ENCODE measurements around the gene XXYLT1. TPM values are rescaled to one million over a fixed set of nuclear protein-coding genes. Genes with fewer than 3 reads are reported as not detected.

Gene XXYLT1
- total RNA-seq, 1 experiment from 2014 or later = 29.2 TPM

DNA sequence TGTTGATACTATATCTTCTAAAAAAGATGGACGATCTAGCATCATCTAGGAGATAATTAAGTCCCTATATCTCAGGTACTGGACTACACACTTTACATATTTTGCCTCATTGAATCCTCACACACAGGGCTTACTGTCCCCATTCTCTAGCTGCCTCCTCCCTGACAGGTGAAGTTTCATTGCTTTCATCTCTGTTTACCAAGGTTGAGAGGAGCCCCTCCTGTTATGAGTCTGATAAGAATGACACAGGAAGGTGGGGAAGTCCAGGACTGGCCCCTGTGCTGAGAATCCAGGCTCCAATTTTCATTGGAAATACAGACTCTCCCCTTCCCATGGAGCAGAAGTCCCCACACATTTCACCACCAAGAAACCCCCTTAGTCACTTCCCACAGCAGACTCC is 105.2 kb downstream of the XXYLT1 start:
- no peaks in the 10 kb centered on the region for H3K9me3 Mint-ChIP-seq (ENCODE audit: low read depth, unreplicated experiment)

DNA sequence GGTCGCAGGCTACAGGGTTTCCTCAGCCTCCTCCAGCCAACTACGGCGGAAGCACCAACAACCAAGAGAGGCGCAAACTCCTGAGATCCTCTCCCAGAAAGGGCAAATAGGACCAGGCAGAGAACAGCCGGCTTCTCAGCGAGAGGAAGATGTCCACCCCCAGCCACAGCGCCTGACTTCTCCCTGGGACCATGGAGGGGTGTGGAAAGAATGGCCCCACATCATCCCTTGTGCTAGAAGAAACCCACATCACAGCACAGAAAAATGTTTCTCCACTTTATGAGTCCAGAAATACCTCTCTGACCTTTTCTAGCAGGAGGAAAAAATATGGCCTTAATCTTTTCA is 105.7 kb downstream of the XXYLT1 start:
- no peak overlapping the region for H3K27ac Mint-ChIP-seq (ENCODE audit: unreplicated experiment)
- no peaks in the 10 kb centered on the region for H3K36me3 Mint-ChIP-seq (ENCODE audit: insufficient read depth, unreplicated experiment)
- no peaks in the 10 kb centered on the region for H3K27me3 Mint-ChIP-seq (ENCODE audit: unreplicated experiment)
- intact Hi-C loops (cut with micrococcal nuclease; ENCODE audit: unreplicated experiment) = no loop called here
- TF ChIP-seq, protein P1, sequence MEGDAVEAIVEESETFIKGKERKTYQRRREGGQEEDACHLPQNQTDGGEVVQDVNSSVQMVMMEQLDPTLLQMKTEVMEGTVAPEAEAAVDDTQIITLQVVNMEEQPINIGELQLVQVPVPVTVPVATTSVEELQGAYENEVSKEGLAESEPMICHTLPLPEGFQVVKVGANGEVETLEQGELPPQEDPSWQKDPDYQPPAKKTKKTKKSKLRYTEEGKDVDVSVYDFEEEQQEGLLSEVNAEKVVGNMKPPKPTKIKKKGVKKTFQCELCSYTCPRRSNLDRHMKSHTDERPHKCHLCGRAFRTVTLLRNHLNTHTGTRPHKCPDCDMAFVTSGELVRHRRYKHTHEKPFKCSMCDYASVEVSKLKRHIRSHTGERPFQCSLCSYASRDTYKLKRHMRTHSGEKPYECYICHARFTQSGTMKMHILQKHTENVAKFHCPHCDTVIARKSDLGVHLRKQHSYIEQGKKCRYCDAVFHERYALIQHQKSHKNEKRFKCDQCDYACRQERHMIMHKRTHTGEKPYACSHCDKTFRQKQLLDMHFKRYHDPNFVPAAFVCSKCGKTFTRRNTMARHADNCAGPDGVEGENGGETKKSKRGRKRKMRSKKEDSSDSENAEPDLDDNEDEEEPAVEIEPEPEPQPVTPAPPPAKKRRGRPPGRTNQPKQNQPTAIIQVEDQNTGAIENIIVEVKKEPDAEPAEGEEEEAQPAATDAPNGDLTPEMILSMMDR (IDR thresholded peaks at IDR 0.05; ENCODE audit: unreplicated experiment) = no peak
- H3K4me3 Mint-ChIP-seq (ENCODE audit: low read depth, unreplicated experiment) = no peak overlapping the region
- CTCF ChIA-PET = no interaction called here
- H3K9me3 Mint-ChIP-seq (ENCODE audit: low read depth, unreplicated experiment) = no peaks in the 10 kb centered on the region
- no TSS peak for BruUV-seq (replicated peaks)
- no peaks in the 10 kb centered on the region for H3K4me1 Mint-ChIP-seq (ENCODE audit: low read depth, unreplicated experiment)
- no peak for DNase-seq

More for the DNA sequence above, 105.2 kb downstream of the XXYLT1 start:
- H3K27me3 Mint-ChIP-seq (ENCODE audit: unreplicated experiment) = no peaks in the 10 kb centered on the region
- H3K4me3 Mint-ChIP-seq (ENCODE audit: low read depth, unreplicated experiment) = no peak overlapping the region
- CTCF ChIA-PET = no interaction called here
- no peak overlapping the region for H3K27ac Mint-ChIP-seq (ENCODE audit: unreplicated experiment)
- no TSS peak for BruUV-seq (replicated peaks)
- no peaks in the 10 kb centered on the region for H3K4me1 Mint-ChIP-seq (ENCODE audit: low read depth, unreplicated experiment)
- intact Hi-C loops (cut with micrococcal nuclease; ENCODE audit: unreplicated experiment) = no loop called here
- DNase-seq = no peak
- no peaks in the 10 kb centered on the region for H3K36me3 Mint-ChIP-seq (ENCODE audit: insufficient read depth, unreplicated experiment)
- TF ChIP-seq, protein P1 (IDR thresholded peaks at IDR 0.05; ENCODE audit: unreplicated experiment) = no peak

DNA sequence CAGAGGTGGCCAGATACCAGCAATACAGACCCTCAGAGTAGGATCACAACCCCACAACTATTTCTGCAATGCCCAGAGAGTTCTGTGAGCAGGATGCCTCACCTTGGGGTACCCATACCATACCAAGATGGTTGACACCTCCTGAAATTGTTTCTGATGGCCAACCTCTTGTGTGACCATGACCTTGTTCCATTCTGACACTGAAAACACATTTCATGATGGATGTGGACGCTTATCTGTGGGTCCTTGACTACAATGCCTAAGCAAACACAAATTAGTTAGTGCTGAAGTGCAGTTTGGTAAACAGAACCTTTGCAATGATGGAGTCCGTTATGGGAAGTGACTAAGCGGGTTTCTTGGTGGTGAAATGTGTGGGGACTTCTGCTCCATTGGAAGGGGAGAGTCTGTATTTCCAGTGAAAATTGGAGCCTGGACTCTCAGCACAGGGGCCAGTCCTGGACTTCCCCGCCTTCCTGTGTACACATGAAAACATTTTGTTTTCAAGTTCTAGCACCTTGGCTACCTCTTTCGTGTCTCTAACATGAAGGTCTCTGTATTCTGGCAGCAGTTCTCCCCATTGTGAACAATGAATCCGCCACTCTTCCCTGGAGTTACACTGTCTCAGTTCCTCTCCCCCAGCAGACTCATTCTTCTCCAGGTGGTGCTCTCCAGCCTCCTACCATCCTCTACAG is 106.2 kb downstream of the XXYLT1 start:
- intact Hi-C loops (cut with micrococcal nuclease; ENCODE audit: unreplicated experiment) = no loop called here
- Mint-ChIP-seq H3K4me3 (ENCODE audit: low read depth, unreplicated experiment) (no peak overlapping the region), H3K36me3 (ENCODE audit: insufficient read depth, unreplicated experiment) (no peaks in the 10 kb centered on the region), H3K27ac (ENCODE audit: unreplicated experiment) (no peak overlapping the region), H3K9me3 (ENCODE audit: low read depth, unreplicated experiment) (no peaks in the 10 kb centered on the region), H3K4me1 (ENCODE audit: low read depth, unreplicated experiment) (no peaks in the 10 kb centered on the region), H3K27me3 (ENCODE audit: unreplicated experiment) (no peaks in the 10 kb centered on the region)
- BruUV-seq (replicated peaks) = no TSS peak
- TF ChIP-seq, protein P1 (IDR thresholded peaks at IDR 0.05; ENCODE audit: unreplicated experiment) = no peak
- CTCF ChIA-PET = no interaction called here
- DNase-seq = no peak

DNA sequence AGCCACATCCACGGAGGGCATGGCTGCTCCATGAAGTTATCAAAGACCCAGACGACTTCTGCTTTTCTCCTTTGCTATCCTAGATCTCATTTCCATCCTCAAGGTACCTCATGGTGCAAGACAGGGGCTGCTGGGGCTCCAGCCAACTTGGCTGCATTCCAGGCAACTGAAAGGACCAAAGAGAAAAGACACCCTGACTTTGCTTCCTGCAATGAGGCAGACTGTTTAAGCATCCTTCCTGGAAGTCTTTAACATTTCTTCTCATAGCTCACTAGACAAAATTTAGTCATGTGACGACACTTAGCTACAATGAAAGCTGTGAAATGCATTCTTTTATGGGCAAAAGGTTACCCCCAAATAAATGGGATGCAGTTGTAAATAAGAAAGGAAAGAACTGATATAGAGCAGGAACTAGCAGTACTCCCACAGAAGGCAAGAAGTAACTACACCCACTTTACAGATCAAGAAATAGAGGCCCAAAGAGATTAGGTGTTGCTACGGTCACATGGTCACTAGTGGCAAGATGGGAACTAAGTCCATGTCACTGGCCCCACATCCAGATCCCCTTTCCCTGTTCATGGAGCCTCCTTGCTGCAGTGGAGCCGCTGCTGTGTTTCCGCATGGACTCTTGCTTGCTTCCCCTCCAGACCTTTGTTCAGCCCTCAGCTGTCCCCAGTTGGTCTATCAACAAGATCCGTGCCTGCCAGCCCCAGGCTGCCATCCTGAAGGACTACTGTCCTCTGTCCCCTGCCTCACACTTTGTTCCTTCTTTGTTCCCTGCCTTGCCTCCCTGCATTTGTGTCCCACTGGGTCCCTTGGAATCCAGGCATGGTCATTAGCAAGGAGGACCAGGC is 107.0 kb downstream of the XXYLT1 start:
- CTCF ChIA-PET = no interaction called here
- H3K9me3 Mint-ChIP-seq (ENCODE audit: low read depth, unreplicated experiment) = no peaks in the 10 kb centered on the region

More for the DNA sequence above, 107.0 kb downstream of the XXYLT1 start:
- Mint-ChIP-seq H3K4me3 (ENCODE audit: low read depth, unreplicated experiment) (no peak overlapping the region), H3K36me3 (ENCODE audit: insufficient read depth, unreplicated experiment) (peaks cover 5% of the 10 kb centered on the region), H3K4me1 (ENCODE audit: low read depth, unreplicated experiment) (no peaks in the 10 kb centered on the region), H3K27me3 (ENCODE audit: unreplicated experiment) (no peaks in the 10 kb centered on the region), H3K27ac (ENCODE audit: unreplicated experiment) (no peak overlapping the region)
- TF ChIP-seq, protein P1 (IDR thresholded peaks at IDR 0.05; ENCODE audit: unreplicated experiment) = no peak
- BruUV-seq (replicated peaks) = no TSS peak
- intact Hi-C loops (cut with micrococcal nuclease; ENCODE audit: unreplicated experiment) = no loop called here
- DNase-seq = no peak
